ENCODE data around the gene ABR. TPM values are rescaled to one million over a fixed set of nuclear protein-coding genes. Genes with fewer than 3 reads are reported as not detected.

ABR gene
- total RNA-seq, 1 experiment from 2014 or later: 78.3 TPM

GRCh38 chr17:1090465-1091189 lies 89.2 kb downstream of the ABR start:
- no peak for DNase-seq
- H3K4me1 ChIP-seq: no peaks in the 10 kb centered on the region
- TF ChIP-seq CTCF (IDR thresholded peaks at IDR 0.05; ENCODE audit: insufficient read depth in 1 of 2, low read depth in 1 of 2, low read length in 1 of 2, severe bottlenecking in 1 of 2, unreplicated experiment in 1 of 2): no peak
- POLR2A ChIA-PET: no interaction called here
- Mint-ChIP-seq H3K27ac (ENCODE audit: unreplicated experiment) (no peak overlapping the region), H3K9me3 (ENCODE audit: unreplicated experiment) (no peaks in the 10 kb centered on the region), H3K4me3 (ENCODE audit: unreplicated experiment) (no peak overlapping the region), H3K4me1 (ENCODE audit: low read depth, unreplicated experiment) (no peaks in the 10 kb centered on the region), H3K36me3 (ENCODE audit: insufficient read depth, unreplicated experiment) (peaks cover 17% of the 10 kb centered on the region), H3K27me3 (ENCODE audit: insufficient read depth, unreplicated experiment) (no peaks in the 10 kb centered on the region)
- no TSS peak for BruUV-seq (replicated peaks)
- CTCF ChIA-PET: no interaction called here
- intact Hi-C loops (cut with micrococcal nuclease; ENCODE audit: unreplicated experiment): no loop called here
- no peak overlapping the region for H3K4me3 ChIP-seq (ENCODE audit: low read depth, low read length)
- no peaks in the 10 kb centered on the region for H3K9me3 ChIP-seq
- peaks cover 1% of the 10 kb centered on the region for H3K36me3 ChIP-seq (ENCODE audit: control insufficient read depth, insufficient read depth, low read length)
- H3K27me3 ChIP-seq (replicated peaks; ENCODE audit: control insufficient read depth, insufficient read depth, low read length): no peaks in the 10 kb centered on the region

GRCh38 chr17:1089915-1090314 lies 89.9 kb downstream of the ABR start:
- Mint-ChIP-seq H3K27me3 (ENCODE audit: insufficient read depth, unreplicated experiment) (no peaks in the 10 kb centered on the region), H3K9me3 (ENCODE audit: unreplicated experiment) (no peaks in the 10 kb centered on the region), H3K4me3 (ENCODE audit: unreplicated experiment) (no peak overlapping the region), H3K4me1 (ENCODE audit: low read depth, unreplicated experiment) (no peaks in the 10 kb centered on the region), H3K27ac (ENCODE audit: unreplicated experiment) (no peak overlapping the region), H3K36me3 (ENCODE audit: insufficient read depth, unreplicated experiment) (peaks cover 17% of the 10 kb centered on the region)
- intact Hi-C loops (cut with micrococcal nuclease; ENCODE audit: unreplicated experiment): no loop called here
- H3K27me3 ChIP-seq (replicated peaks; ENCODE audit: control insufficient read depth, insufficient read depth, low read length): no peaks in the 10 kb centered on the region
- no peak overlapping the region for H3K4me3 ChIP-seq (ENCODE audit: low read depth, low read length)
- peaks cover 1% of the 10 kb centered on the region for H3K36me3 ChIP-seq (ENCODE audit: control insufficient read depth, insufficient read depth, low read length)
- BruUV-seq (replicated peaks): no TSS peak
- no peak for TF ChIP-seq CTCF (IDR thresholded peaks at IDR 0.05; ENCODE audit: insufficient read depth in 1 of 2, low read depth in 1 of 2, low read length in 1 of 2, severe bottlenecking in 1 of 2, unreplicated experiment in 1 of 2)
- no peaks in the 10 kb centered on the region for H3K9me3 ChIP-seq
- ChIA-PET CTCF (interaction anchor here (1.4 kb wide), 1 partner anchor 20 kb away, joined by 4 read pairs; no protein-coding TSS in a partner anchor), POLR2A (no interaction called here)
- no peak for DNase-seq
- no peaks in the 10 kb centered on the region for H3K4me1 ChIP-seq

GRCh38 chr17:1087381-1088241 lies 92.2 kb downstream of the ABR start:
- Mint-ChIP-seq H3K36me3 (ENCODE audit: insufficient read depth, unreplicated experiment) (peaks cover 13% of the 10 kb centered on the region), H3K27me3 (ENCODE audit: insufficient read depth, unreplicated experiment) (no peaks in the 10 kb centered on the region), H3K4me3 (ENCODE audit: unreplicated experiment) (no peak overlapping the region), H3K27ac (ENCODE audit: unreplicated experiment) (no peak overlapping the region), H3K4me1 (ENCODE audit: low read depth, unreplicated experiment) (no peaks in the 10 kb centered on the region), H3K9me3 (ENCODE audit: unreplicated experiment) (no peaks in the 10 kb centered on the region)
- Histone ChIP-seq H3K9me3 (no peaks in the 10 kb centered on the region), H3K36me3 (ENCODE audit: control insufficient read depth, insufficient read depth, low read length) (peaks cover 3% of the 10 kb centered on the region), H3K27me3 (replicated peaks; ENCODE audit: control insufficient read depth, insufficient read depth, low read length) (no peaks in the 10 kb centered on the region), H3K4me3 (ENCODE audit: low read depth, low read length) (no peak overlapping the region), H3K4me1 (no peaks in the 10 kb centered on the region)
- intact Hi-C loops (cut with micrococcal nuclease; ENCODE audit: unreplicated experiment): no loop called here
- BruUV-seq (replicated peaks): no TSS peak
- DNase-seq: no peak
- ChIA-PET POLR2A (no interaction called here), CTCF (no interaction called here)
- TF ChIP-seq CTCF (IDR thresholded peaks at IDR 0.05; ENCODE audit: insufficient read depth in 1 of 2, low read depth in 1 of 2, low read length in 1 of 2, severe bottlenecking in 1 of 2, unreplicated experiment in 1 of 2): no peak

All from Caco-2 (cell line).